Testis (tissue), 3 donors: ENCODE results near the gene IQSEC3. TPM values are rescaled to one million over a fixed set of nuclear protein-coding genes. Genes with fewer than 3 reads are reported as not detected.

Experiments used
- DNase-seq: peaks from one replicate; pipeline ENCODE4 v3.0.0-alpha.2; 2019
- H3K27ac ChIP-seq, 2 donors: fragments of 200-600 bp; sonication (generic); one replicate each; pipeline ENCODE4 v1.5.1; 2019
- H3K27me3 ChIP-seq: fragments of 200-600 bp; sonication (generic); one replicate; pipeline ENCODE4 v1.5.1; 2019
- H3K36me3 ChIP-seq: fragments of 200-600 bp; sonication (generic); one replicate; pipeline ENCODE4 v1.5.1; 2017; ENCODE audit warnings: low read depth; ENCODE audit errors: missing control alignments
- H3K4me1 ChIP-seq: fragments of 200-600 bp; sonication (generic); one replicate; pipeline ENCODE4 v1.5.1; 2019
- H3K4me3 ChIP-seq, 2 donors: fragments of 200-600 bp; sonication (generic); one replicate each; pipeline ENCODE4 v1.5.1; 2017 to 2019
- H3K9me3 ChIP-seq: fragments of 200-600 bp; sonication (generic); one replicate; pipeline ENCODE4 v1.5.1; 2017
- POLR2A ChIP-seq: fragments of 450-650 bp; IDR thresholded peaks from one replicate; pipeline ENCODE4 v1.6.1; 2017; ENCODE audit warnings: antibody characterized with exemption, mild to moderate bottlenecking, moderate library complexity
- WGBS, 2 donors: methylation state at CpG; one replicate each; pipeline ENCODE4 v1.1.5; 2018; 5-methylcytosine and 5-hydroxymethylcytosine counted together
- intact Hi-C: fragments of 100-400 bp; cut with DNase I; formaldehyde crosslinking; loops from one replicate; pipeline ENCODE4 v1.15.1; 2023; ENCODE audit warnings: low total_unique reads
- polyA plus RNA-seq: library from polyadenylated mRNA; stranded (reverse); fragments of 350-450 nt; fragmentation: Illumina TruSeq; extraction: RNeasy Lipid Tissue Mini Kit (QIAGEN cat#74804); gene quantifications from one replicate; pipeline ENCODE4 v1.2.3, GENCODE V29; 2014; ENCODE audit warnings: low read depth, low replicate concordance; ENCODE audit not compliant: insufficient read depth
- total RNA-seq, 2 donors: library from RNA; depleted of rRNA; stranded (reverse); fragments of >200 nt; gene quantifications; one replicate each; pipeline ENCODE4 v1.2.3, GENCODE V29; 2016
- TF ChIP-seq, protein P1 (sequence below), 3 experiments: fragments of 450-650 bp in 2 of 3; fragments of 200-600 bp in 1 of 3; sonication (generic) in 1 of 3; IDR thresholded peaks; one replicate each; pipeline ENCODE4 v1.5.1; 2016 to 2019; ENCODE audit warnings: antibody characterized with exemption in 3 of 3, mild to moderate bottlenecking in 2 of 3, moderate library complexity in 1 of 3

The IQSEC3 gene
- total and polyA plus RNA-seq, 3 donors from 2014 or later: 3.9 to 12.2 (median 4.5) TPM

DNA sequence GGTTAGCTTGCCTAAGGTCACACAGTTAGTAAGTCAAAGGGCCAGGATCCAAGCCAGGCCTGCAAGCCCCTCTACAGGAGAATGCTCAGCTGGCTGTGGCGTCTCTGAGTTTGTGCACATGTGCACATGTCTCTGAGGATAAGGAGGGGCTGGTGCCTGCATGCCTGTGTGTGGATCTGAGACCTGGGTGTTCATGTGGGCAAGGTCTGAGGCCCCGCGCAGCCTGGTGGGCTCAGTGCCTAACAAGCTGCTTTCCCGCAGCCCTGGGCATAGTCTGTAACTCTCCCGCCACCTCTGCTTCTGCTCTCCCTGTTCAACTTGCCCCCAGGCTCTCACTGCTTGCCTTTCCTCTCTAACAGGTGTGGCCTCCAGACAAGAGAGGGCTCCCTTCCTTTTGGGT is 151.7 kb downstream of the IQSEC3 start:
- WGBS, 2 donors: 89 to 100% methylated on average over 4 to 5 of the region's 5 CpGs
- H3K4me1 ChIP-seq: no peaks in the 10 kb centered on the region
- H3K4me3 ChIP-seq: no peak overlapping the region
- no peaks in the 10 kb centered on the region for H3K27me3 ChIP-seq
- intact Hi-C loops: no loop called here
- no peak for TF ChIP-seq POLR2A
- TF ChIP-seq, protein P1, sequence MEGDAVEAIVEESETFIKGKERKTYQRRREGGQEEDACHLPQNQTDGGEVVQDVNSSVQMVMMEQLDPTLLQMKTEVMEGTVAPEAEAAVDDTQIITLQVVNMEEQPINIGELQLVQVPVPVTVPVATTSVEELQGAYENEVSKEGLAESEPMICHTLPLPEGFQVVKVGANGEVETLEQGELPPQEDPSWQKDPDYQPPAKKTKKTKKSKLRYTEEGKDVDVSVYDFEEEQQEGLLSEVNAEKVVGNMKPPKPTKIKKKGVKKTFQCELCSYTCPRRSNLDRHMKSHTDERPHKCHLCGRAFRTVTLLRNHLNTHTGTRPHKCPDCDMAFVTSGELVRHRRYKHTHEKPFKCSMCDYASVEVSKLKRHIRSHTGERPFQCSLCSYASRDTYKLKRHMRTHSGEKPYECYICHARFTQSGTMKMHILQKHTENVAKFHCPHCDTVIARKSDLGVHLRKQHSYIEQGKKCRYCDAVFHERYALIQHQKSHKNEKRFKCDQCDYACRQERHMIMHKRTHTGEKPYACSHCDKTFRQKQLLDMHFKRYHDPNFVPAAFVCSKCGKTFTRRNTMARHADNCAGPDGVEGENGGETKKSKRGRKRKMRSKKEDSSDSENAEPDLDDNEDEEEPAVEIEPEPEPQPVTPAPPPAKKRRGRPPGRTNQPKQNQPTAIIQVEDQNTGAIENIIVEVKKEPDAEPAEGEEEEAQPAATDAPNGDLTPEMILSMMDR (IDR thresholded peaks at IDR 0.05): no peak
- no peaks in the 10 kb centered on the region for H3K36me3 ChIP-seq
- H3K9me3 ChIP-seq: no peaks in the 10 kb centered on the region
- DNase-seq: no peak
- no peak overlapping the region for H3K27ac ChIP-seq

GRCh38 chr12:218728-219590 is 152.4 kb downstream of the IQSEC3 start:
- Histone ChIP-seq H3K27me3 (no peaks in the 10 kb centered on the region), H3K27ac (no peak overlapping the region), H3K4me3 (no peak overlapping the region), H3K9me3 (no peaks in the 10 kb centered on the region), H3K36me3 (no peaks in the 10 kb centered on the region), H3K4me1 (no peaks in the 10 kb centered on the region)
- 85 to 89% methylated on average over 28 to 30 of the region's 30 CpGs for WGBS, 2 donors
- no peak for DNase-seq
- TF ChIP-seq, protein P1 (IDR thresholded peaks at IDR 0.05): no peak
- TF ChIP-seq POLR2A: no peak
- intact Hi-C loops: no loop called here

DNA sequence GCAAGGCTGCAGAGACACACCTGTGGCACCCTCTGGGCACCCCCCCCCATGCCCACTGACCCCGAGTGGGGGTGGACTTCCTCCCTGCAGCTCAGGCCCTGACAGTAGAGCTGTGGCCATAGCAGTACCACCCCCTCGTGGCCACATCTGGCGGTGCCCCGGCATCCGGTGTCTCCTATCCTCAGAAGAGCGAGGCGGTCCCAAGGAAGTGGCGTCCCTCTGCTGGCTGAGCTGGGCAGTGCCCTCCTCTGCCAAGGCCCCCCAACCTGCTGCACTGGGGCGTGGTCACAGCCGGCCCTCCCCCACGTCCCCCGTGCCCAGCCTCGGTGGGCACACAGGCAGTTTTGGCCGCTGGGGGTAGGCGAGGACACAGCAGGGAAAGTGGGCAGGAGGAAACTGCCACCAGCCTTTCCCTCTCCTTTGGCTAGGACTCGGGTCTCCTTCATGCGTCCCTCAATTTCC is 153.4 kb downstream of the IQSEC3 start:
- Histone ChIP-seq H3K27me3 (no peaks in the 10 kb centered on the region), H3K27ac (no peak overlapping the region)
- intact Hi-C loops: no loop called here

GRCh38 chr12:220491-220890 is 153.9 kb downstream of the IQSEC3 start:
- TF ChIP-seq, protein P1 (IDR thresholded peaks at IDR 0.05): no peak
- TF ChIP-seq POLR2A: no peak
- no peak for DNase-seq
- Histone ChIP-seq H3K4me1 (no peaks in the 10 kb centered on the region), H3K27me3 (no peaks in the 10 kb centered on the region), H3K9me3 (no peaks in the 10 kb centered on the region), H3K4me3 (no peak overlapping the region), H3K27ac (no peak overlapping the region), H3K36me3 (no peaks in the 10 kb centered on the region)
- 72 to 92% methylated on average over 5 to 6 of the region's 6 CpGs for WGBS, 2 donors
- intact Hi-C loops: no loop called here

More for the DNA sequence above, 153.4 kb downstream of the IQSEC3 start:
- Histone ChIP-seq H3K4me1 (no peaks in the 10 kb centered on the region), H3K9me3 (no peaks in the 10 kb centered on the region), H3K4me3 (no peak overlapping the region), H3K36me3 (no peaks in the 10 kb centered on the region)
- WGBS, 2 donors: 56 to 68% methylated on average over 10 to 17 of the region's 17 CpGs
- DNase-seq: peak; percentile 91
- TF ChIP-seq POLR2A: no peak
- TF ChIP-seq, protein P1 (IDR thresholded peaks at IDR 0.05): peak; percentile 71 to 84 (median 76)
